ENCODE results near the gene SLC25A44. TPM values are rescaled to one million over a fixed set of nuclear protein-coding genes. Genes with fewer than 3 reads are reported as not detected.

Gene SLC25A44
- polyA plus RNA-seq, 4 donors: 13.4 to 46.6 (median 17.3) TPM

- Histone ChIP-seq H3K27me3 (ENCODE audit: control insufficient read depth in 3 of 3, insufficient read depth in 3 of 3, low read length in 3 of 3) (peaks cover 0 to 4% (median 0%) of the 10 kb centered on the region in 3 donors), H3K36me3 (ENCODE audit: control insufficient read depth in 3 of 3, insufficient read depth in 2 of 3, low read depth in 1 of 3, low read length in 3 of 3) (no peaks in the 10 kb centered on the region), H3K4me1 (ENCODE audit: control insufficient read depth in 3 of 3, insufficient read depth in 2 of 3, low read depth in 1 of 3, low read length in 2 of 3) (peaks cover 0 to 19% (median 2%) of the 10 kb centered on the region in 3 donors), H3K4me3 (ENCODE audit: low read depth in 1 of 3, low read length in 3 of 3) (no peak overlapping the region), H3K9me3 (ENCODE audit: control insufficient read depth in 2 of 2, insufficient read depth in 1 of 2, low read depth in 1 of 2, low read length in 1 of 2) (no peaks in the 10 kb centered on the region), H3K27ac (ENCODE audit: low read depth in 1 of 3, low read length in 2 of 3) (peak overlapping the region in 1 of 3 donors; percentile 42)
- DNase-seq (no peak), FAIRE-seq (no peak)
- 78 to 87% (median 79%) methylated on average over 3 of the region's 3 CpGs for WGBS, 3 donors
Observed at GRCh38 chr1:156157506-156157905, 36.4 kb upstream of the SLC25A44 start.

GRCh38 chr1:156157966-156158365 lies 35.9 kb upstream of the SLC25A44 start:
- no peak overlapping the region for H3K4me3 ChIP-seq (ENCODE audit: low read depth in 1 of 3, low read length in 3 of 3)
- H3K27ac ChIP-seq (ENCODE audit: low read depth in 1 of 3, low read length in 2 of 3): peak overlapping the region in 1 of 3 donors; percentile 42
- no peaks in the 10 kb centered on the region for H3K36me3 ChIP-seq (ENCODE audit: control insufficient read depth in 3 of 3, insufficient read depth in 2 of 3, low read depth in 1 of 3, low read length in 3 of 3)
- peaks cover 0 to 4% (median 0%) of the 10 kb centered on the region in 3 donors for H3K27me3 ChIP-seq (ENCODE audit: control insufficient read depth in 3 of 3, insufficient read depth in 3 of 3, low read length in 3 of 3)
- 66 to 86% (median 85%) methylated on average over 5 of the region's 5 CpGs for WGBS, 3 donors
- FAIRE-seq: no peak
- no peaks in the 10 kb centered on the region for H3K9me3 ChIP-seq (ENCODE audit: control insufficient read depth in 2 of 2, insufficient read depth in 1 of 2, low read depth in 1 of 2, low read length in 1 of 2)
- H3K4me1 ChIP-seq (ENCODE audit: control insufficient read depth in 3 of 3, insufficient read depth in 2 of 3, low read depth in 1 of 3, low read length in 2 of 3): peaks cover 0 to 24% (median 2%) of the 10 kb centered on the region in 3 donors
- no peak for DNase-seq

- H3K27ac ChIP-seq (ENCODE audit: low read depth in 1 of 3, low read length in 2 of 3): peak overlapping the region in 2 of 3 donors; percentile 70 to 77
- DNase-seq (no peak), FAIRE-seq (no peak)
- WGBS, 3 donors: 64 to 74% (median 74%) methylated on average over 13 of the region's 13 CpGs
- peaks cover 0 to 26% (median 2%) of the 10 kb centered on the region in 3 donors for H3K4me1 ChIP-seq (ENCODE audit: control insufficient read depth in 3 of 3, insufficient read depth in 2 of 3, low read depth in 1 of 3, low read length in 2 of 3)
- peak overlapping the region in 1 of 3 donors; percentile 45 for H3K4me3 ChIP-seq (ENCODE audit: low read depth in 1 of 3, low read length in 3 of 3)
- H3K9me3 ChIP-seq (ENCODE audit: control insufficient read depth in 2 of 2, insufficient read depth in 1 of 2, low read depth in 1 of 2, low read length in 1 of 2): no peaks in the 10 kb centered on the region
- H3K27me3 ChIP-seq (ENCODE audit: control insufficient read depth in 3 of 3, insufficient read depth in 3 of 3, low read length in 3 of 3): peaks cover 0 to 4% (median 0%) of the 10 kb centered on the region in 3 donors
- no peaks in the 10 kb centered on the region for H3K36me3 ChIP-seq (ENCODE audit: control insufficient read depth in 3 of 3, insufficient read depth in 2 of 3, low read depth in 1 of 3, low read length in 3 of 3)
Observed at GRCh38 chr1:156160000-156160742, 33.7 kb upstream of the SLC25A44 start.

- Histone ChIP-seq H3K27ac (ENCODE audit: low read depth in 1 of 3, low read length in 2 of 3) (peak overlapping the region in 2 of 3 donors; percentile 70 to 77), H3K9me3 (ENCODE audit: control insufficient read depth in 2 of 2, insufficient read depth in 1 of 2, low read depth in 1 of 2, low read length in 1 of 2) (no peaks in the 10 kb centered on the region), H3K4me1 (ENCODE audit: control insufficient read depth in 3 of 3, insufficient read depth in 2 of 3, low read depth in 1 of 3, low read length in 2 of 3) (peaks cover 0 to 26% (median 2%) of the 10 kb centered on the region in 3 donors), H3K4me3 (ENCODE audit: low read depth in 1 of 3, low read length in 3 of 3) (peak overlapping the region in 2 of 3 donors; percentile 35 to 45), H3K36me3 (ENCODE audit: control insufficient read depth in 3 of 3, insufficient read depth in 2 of 3, low read depth in 1 of 3, low read length in 3 of 3) (no peaks in the 10 kb centered on the region), H3K27me3 (ENCODE audit: control insufficient read depth in 3 of 3, insufficient read depth in 3 of 3, low read length in 3 of 3) (no peaks in the 10 kb centered on the region)
- 7 to 14% (median 11%) methylated on average over 13 to 22 of the region's 22 CpGs for WGBS, 3 donors
- FAIRE-seq (no peak), DNase-seq (peak; percentile 57 to 89)
Observed at GRCh38 chr1:156160743-156161171, 33.1 kb upstream of the SLC25A44 start.

GRCh38 chr1:156162430-156163037 lies 31.4 kb upstream of the SLC25A44 start:
- no peak for FAIRE-seq
- Histone ChIP-seq H3K27ac (ENCODE audit: low read depth in 1 of 3, low read length in 2 of 3) (peak overlapping the region in 1 of 3 donors; percentile 1), H3K4me1 (ENCODE audit: control insufficient read depth in 3 of 3, insufficient read depth in 2 of 3, low read depth in 1 of 3, low read length in 2 of 3) (peaks cover 0 to 26% (median 2%) of the 10 kb centered on the region in 3 donors), H3K9me3 (ENCODE audit: control insufficient read depth in 2 of 2, insufficient read depth in 1 of 2, low read depth in 1 of 2, low read length in 1 of 2) (no peaks in the 10 kb centered on the region), H3K27me3 (ENCODE audit: control insufficient read depth in 3 of 3, insufficient read depth in 3 of 3, low read length in 3 of 3) (no peaks in the 10 kb centered on the region), H3K4me3 (ENCODE audit: low read depth in 1 of 3, low read length in 3 of 3) (no peak overlapping the region), H3K36me3 (ENCODE audit: control insufficient read depth in 3 of 3, insufficient read depth in 2 of 3, low read depth in 1 of 3, low read length in 3 of 3) (no peaks in the 10 kb centered on the region)
- WGBS, 3 donors: 43 to 78% (median 61%) methylated on average over 5 of the region's 5 CpGs
- peak in 1 of 2 donors; percentile 35 for DNase-seq

- H3K4me1 ChIP-seq (ENCODE audit: control insufficient read depth in 3 of 3, insufficient read depth in 2 of 3, low read depth in 1 of 3, low read length in 2 of 3): peaks cover 0 to 26% (median 2%) of the 10 kb centered on the region in 3 donors
- no peaks in the 10 kb centered on the region for H3K27me3 ChIP-seq (ENCODE audit: control insufficient read depth in 3 of 3, insufficient read depth in 3 of 3, low read length in 3 of 3)
- no peak overlapping the region for H3K27ac ChIP-seq (ENCODE audit: low read depth in 1 of 3, low read length in 2 of 3)
- 71 to 82% (median 79%) methylated on average over 1 of the region's 1 CpG for WGBS, 3 donors
- FAIRE-seq (no peak), DNase-seq (no peak)
- H3K4me3 ChIP-seq (ENCODE audit: low read depth in 1 of 3, low read length in 3 of 3): no peak overlapping the region
- H3K36me3 ChIP-seq (ENCODE audit: control insufficient read depth in 3 of 3, insufficient read depth in 2 of 3, low read depth in 1 of 3, low read length in 3 of 3): no peaks in the 10 kb centered on the region
- no peaks in the 10 kb centered on the region for H3K9me3 ChIP-seq (ENCODE audit: control insufficient read depth in 2 of 2, insufficient read depth in 1 of 2, low read depth in 1 of 2, low read length in 1 of 2)
Observed at GRCh38 chr1:156163712-156164111, 30.2 kb upstream of the SLC25A44 start.

- 76 to 89% (median 87%) methylated on average over 6 of the region's 6 CpGs for WGBS, 3 donors
- DNase-seq (no peak), FAIRE-seq (no peak)
- H3K27me3 ChIP-seq (ENCODE audit: control insufficient read depth in 3 of 3, insufficient read depth in 3 of 3, low read length in 3 of 3): no peaks in the 10 kb centered on the region
- no peaks in the 10 kb centered on the region for H3K9me3 ChIP-seq (ENCODE audit: control insufficient read depth in 2 of 2, insufficient read depth in 1 of 2, low read depth in 1 of 2, low read length in 1 of 2)
- H3K4me1 ChIP-seq (ENCODE audit: control insufficient read depth in 3 of 3, insufficient read depth in 2 of 3, low read depth in 1 of 3, low read length in 2 of 3): peaks cover 0 to 26% (median 2%) of the 10 kb centered on the region in 3 donors
- no peaks in the 10 kb centered on the region for H3K36me3 ChIP-seq (ENCODE audit: control insufficient read depth in 3 of 3, insufficient read depth in 2 of 3, low read depth in 1 of 3, low read length in 3 of 3)
- H3K4me3 ChIP-seq (ENCODE audit: low read depth in 1 of 3, low read length in 3 of 3): no peak overlapping the region
- no peak overlapping the region for H3K27ac ChIP-seq (ENCODE audit: low read depth in 1 of 3, low read length in 2 of 3)
Observed at GRCh38 chr1:156164125-156164831, 29.6 kb upstream of the SLC25A44 start.

- H3K4me1 ChIP-seq (ENCODE audit: control insufficient read depth in 3 of 3, insufficient read depth in 2 of 3, low read depth in 1 of 3, low read length in 2 of 3): peaks cover 0 to 26% (median 2%) of the 10 kb centered on the region in 3 donors
- DNase-seq: no peak
- H3K27ac ChIP-seq (ENCODE audit: low read depth in 1 of 3, low read length in 2 of 3): no peak overlapping the region
- no peaks in the 10 kb centered on the region for H3K27me3 ChIP-seq (ENCODE audit: control insufficient read depth in 3 of 3, insufficient read depth in 3 of 3, low read length in 3 of 3)
- H3K36me3 ChIP-seq (ENCODE audit: control insufficient read depth in 3 of 3, insufficient read depth in 2 of 3, low read depth in 1 of 3, low read length in 3 of 3): no peaks in the 10 kb centered on the region
- no peak for FAIRE-seq
- 63 to 83% (median 65%) methylated on average over 2 of the region's 2 CpGs for WGBS, 3 donors
- no peaks in the 10 kb centered on the region for H3K9me3 ChIP-seq (ENCODE audit: control insufficient read depth in 2 of 2, insufficient read depth in 1 of 2, low read depth in 1 of 2, low read length in 1 of 2)
- H3K4me3 ChIP-seq (ENCODE audit: low read depth in 1 of 3, low read length in 3 of 3): no peak overlapping the region
Observed at GRCh38 chr1:156165083-156165482, 28.8 kb upstream of the SLC25A44 start.
